ENCODE results near the gene ARPIN.
"Not testable (repeated sequence)": the region's sequence is repeated elsewhere in the genome, so short reads cannot be mapped to it uniquely, and the experiment has no call there.

The ARPIN gene

DNA sequence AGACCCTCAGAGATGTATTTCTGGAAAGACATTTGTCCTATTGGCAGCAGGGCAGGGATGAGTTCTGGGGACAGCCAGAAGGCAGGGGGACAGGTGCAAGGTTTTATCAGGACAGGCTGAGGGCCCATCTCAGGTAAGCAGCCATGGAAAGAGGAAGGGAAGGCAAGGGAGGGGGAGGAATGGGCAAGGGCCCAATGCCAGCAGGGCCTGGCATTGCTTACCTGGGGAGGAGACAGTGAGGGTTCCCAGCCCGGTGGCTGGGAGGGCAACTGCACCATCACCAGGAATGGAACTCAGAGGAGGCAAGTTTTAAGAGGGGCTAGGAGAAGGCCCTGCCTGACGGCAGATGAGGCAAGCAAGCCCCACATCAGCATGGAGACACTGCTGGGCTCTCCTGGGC, 3.1 kb downstream of the ARPIN start:
- no peak for DNase-seq

- no peak for DNase-seq
These were observed 4.5 kb downstream of the ARPIN start for GRCh38 chr15:89908226-89908625.

GRCh38 chr15:89907289-89907688, 5.5 kb downstream of the ARPIN start:
- DNase-seq, result no peak

- no peak for DNase-seq
These were observed 6.8 kb downstream of the ARPIN start for GRCh38 chr15:89905846-89906378.

GRCh38 chr15:89904519-89904918, 8.2 kb downstream of the ARPIN start:
- no peak for DNase-seq

GRCh38 chr15:89903858-89904130, 9.0 kb downstream of the ARPIN start:
- DNase-seq, result no peak

- DNase-seq, result no peak
These were observed 9.5 kb downstream of the ARPIN start for GRCh38 chr15:89903015-89903857.

- no peak for DNase-seq
These were observed 11.9 kb downstream of the ARPIN start for GRCh38 chr15:89900849-89901248.

GRCh38 chr15:89899951-89900567, 12.7 kb downstream of the ARPIN start:
- no peak for DNase-seq

GRCh38 chr15:89899295-89899945, 13.3 kb downstream of the ARPIN start:
- DNase-seq, result no peak

- peak; percentile 46 for DNase-seq
These were observed 14.0 kb downstream of the ARPIN start for GRCh38 chr15:89898614-89899294.

DNA sequence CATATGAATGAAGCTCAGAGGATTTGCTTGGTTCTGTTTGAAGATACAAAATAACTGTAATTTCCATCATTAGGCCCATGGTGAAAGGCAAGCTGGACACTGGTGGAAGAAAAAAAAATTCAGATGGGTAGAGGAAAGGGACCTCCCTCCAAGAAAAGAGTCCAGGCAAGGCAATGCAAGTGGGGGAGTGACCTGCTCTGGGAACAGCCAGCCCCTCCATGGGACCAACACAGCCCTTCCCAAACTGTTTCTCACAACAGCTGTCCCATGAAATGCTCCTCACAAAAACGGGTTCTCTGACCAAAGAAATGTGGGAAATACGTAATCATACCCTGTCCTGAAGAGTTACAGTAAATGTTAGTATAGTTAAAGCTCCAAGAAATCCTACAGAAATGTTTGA, 14.6 kb downstream of the ARPIN start:
- DNase-seq, result no peak

DNA sequence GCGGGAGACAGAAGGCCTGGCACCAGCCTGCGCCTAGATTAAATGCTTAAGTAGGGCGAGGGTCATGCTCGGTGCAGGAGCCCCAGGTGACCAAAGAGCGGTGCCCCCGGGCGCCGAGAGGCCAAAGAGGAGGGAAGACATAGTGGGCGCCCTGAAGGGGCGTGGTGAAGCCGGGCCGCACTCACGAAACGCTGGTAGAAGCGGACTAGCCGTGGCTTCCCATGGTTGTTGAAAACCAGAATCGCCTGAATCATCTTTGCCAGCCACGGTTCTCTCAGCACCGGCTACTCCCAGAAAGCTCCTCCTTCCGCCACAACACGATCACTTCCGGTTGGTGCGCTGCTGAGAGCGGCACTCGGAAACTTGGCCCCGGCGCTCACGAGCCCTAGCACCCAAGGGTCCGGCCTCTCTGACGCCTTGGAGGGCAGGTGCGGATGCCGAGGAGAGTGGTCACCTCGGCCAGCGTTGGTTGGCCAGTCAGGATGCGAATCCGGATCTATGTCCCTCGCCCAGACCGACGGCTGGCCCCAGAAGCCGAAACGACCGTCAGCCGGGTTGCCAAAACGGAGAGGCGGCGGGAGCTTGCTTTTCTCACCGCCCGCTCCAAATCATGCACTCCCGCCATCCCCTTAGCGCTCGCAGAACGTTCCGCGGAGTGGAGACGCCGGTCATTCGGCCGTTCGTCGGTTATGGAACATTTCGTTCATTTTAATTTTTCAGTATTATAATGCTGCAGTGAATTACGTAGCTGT, 18.9 kb downstream of the ARPIN start, which contains the start of gene AP3S2:
AP3S2 (minus strand) TSS at position 299 of the 752 bp plus-strand sequence; CDS start at position 254, 45 bp downstream.
- DNase-seq, result peak; percentile 85

DNA sequence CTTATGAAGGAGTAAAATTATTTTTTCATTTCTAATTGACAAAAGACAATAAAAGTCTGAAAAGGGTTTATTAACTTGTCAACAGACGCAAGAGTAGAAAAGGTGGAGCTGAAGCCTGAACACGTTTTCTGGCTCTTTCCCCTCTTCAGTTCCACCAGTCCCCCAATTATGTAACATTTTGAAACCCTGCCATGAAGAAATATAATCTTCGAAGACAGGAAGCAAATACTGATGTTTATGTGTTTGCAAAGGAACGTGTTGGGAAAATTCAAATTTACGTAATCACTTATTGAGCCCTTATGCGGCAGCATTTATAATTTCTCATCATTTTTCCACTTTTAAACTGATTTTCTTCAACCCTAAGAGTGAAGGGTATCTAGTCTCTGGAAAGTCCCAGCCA, 19.7 kb downstream of the ARPIN start:
- no peak for DNase-seq

- no peak for DNase-seq
These were observed 24.4 kb downstream of the ARPIN start for GRCh38 chr15:89888214-89888804.

- no peak for DNase-seq
These were observed 27.1 kb downstream of the ARPIN start for GRCh38 chr15:89885611-89886010.

GRCh38 chr15:89885179-89885578, 27.6 kb downstream of the ARPIN start:
- DNase-seq, result not testable (repeated sequence)

DNA sequence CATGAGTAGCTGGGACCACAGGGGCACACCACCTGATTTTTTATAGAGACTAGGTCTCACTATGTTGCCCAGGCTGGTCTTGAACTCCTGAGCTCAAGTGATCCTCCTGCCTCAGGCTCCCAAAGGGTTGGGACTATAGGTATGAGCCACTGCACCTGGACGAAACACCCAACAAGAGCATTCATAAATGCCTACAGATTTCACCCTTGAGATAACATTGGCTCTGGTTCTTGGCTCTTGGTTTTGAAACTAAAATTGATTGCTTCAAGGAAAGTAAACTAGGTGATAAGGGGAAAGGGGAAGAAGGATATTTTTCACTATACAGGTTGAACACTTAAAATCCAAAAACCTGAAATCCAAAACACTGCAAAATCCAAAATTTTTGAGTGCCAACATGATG, 29.2 kb downstream of the ARPIN start:
- no peak for DNase-seq

GRCh38 chr15:89880727-89881126, 32.0 kb downstream of the ARPIN start:
- no peak for DNase-seq

GRCh38 chr15:89878323-89878722, 34.4 kb downstream of the ARPIN start:
- no peak for DNase-seq

DNA sequence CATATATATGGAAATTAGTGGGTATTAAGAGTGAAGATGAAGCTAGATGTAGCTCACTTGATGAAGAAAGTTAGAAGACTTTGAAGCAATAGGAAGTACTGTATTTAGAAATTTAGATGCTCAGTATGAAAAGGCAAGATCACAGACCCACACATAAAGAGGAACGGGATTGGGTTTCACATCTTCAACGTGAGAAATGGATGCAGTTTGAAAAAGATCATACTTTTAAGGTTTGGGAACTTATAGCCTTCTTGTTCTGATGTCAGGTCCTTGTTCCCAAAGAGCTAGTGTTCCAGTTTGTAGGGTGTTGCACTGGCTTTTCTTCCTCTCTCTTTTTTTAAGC, 35.7 kb downstream of the ARPIN start:
- DNase-seq, result no peak

DNA sequence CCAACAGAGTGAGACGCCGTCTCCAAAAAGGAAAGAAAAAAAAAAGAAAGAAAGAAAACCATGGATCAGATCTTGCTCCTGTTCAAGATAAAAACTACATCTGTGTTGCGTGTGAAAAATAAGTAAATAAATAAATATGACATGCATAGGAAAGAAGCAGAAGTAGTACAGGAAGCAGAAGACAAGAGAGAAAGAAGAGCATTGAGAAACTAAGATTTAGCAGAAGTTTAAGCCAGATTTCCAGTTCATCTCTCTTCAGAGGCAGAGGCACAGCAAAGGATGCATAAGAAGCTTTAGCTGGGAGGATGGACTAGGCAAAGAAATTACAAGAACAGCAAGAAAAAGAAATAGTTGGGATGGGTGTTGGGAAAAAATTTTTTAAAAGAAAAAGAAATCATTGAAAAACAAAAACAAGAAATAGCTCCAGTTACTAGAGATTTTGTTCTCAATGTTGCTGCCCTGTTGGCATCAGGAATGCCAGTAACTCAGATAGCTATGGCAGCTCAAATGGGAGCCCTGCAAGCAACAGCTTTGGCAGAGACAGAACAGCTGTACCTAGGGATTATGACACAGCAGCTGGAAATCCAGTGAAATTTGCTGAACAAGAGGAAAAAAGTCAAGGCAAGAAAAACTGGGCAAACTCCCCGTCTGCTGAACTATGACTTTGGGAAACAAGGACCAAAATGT, 36.2 kb downstream of the ARPIN start:
- no peak for DNase-seq
